Nephron (organoid): ENCODE measurements around the gene PLCL2.

Source experiments
- H3K27ac Mint-ChIP-seq, 3 experiments: 2 replicates each; pipeline ENCODE4 v1.8.0; 2020; ENCODE audit warnings: mixed read lengths in 3 of 3, mild to moderate bottlenecking in 2 of 3, moderate library complexity in 1 of 3
- H3K27me3 Mint-ChIP-seq: 2 replicates; pipeline ENCODE4 v1.8.0; 2021; ENCODE audit warnings: low read depth, mild to moderate bottlenecking, moderate library complexity, mixed read lengths
- H3K36me3 Mint-ChIP-seq: 2 replicates; pipeline ENCODE4 v1.8.0; 2020; ENCODE audit warnings: low read depth, mixed read lengths
- H3K4me1 Mint-ChIP-seq: 2 replicates; pipeline ENCODE4 v1.8.0; 2020; ENCODE audit warnings: mixed read lengths
- H3K4me3 Mint-ChIP-seq, 3 experiments: 2 replicates each; pipeline ENCODE4 v1.8.0; 2020; ENCODE audit warnings: mild to moderate bottlenecking in 3 of 3, mixed read lengths in 3 of 3, moderate library complexity in 2 of 3
- H3K9me3 Mint-ChIP-seq: 2 replicates; pipeline ENCODE4 v1.8.0; 2020; ENCODE audit warnings: mixed read lengths
- TF ChIP-seq, protein P1 (sequence below), 3 experiments: fragments of 200-600 bp; sonication (generic); IDR thresholded peaks; one replicate each; pipeline ENCODE4 v1.5.0; 2021; ENCODE audit warnings: antibody characterized with exemption in 3 of 3; ENCODE audit not compliant: unreplicated experiment in 3 of 3

Gene PLCL2

DNA sequence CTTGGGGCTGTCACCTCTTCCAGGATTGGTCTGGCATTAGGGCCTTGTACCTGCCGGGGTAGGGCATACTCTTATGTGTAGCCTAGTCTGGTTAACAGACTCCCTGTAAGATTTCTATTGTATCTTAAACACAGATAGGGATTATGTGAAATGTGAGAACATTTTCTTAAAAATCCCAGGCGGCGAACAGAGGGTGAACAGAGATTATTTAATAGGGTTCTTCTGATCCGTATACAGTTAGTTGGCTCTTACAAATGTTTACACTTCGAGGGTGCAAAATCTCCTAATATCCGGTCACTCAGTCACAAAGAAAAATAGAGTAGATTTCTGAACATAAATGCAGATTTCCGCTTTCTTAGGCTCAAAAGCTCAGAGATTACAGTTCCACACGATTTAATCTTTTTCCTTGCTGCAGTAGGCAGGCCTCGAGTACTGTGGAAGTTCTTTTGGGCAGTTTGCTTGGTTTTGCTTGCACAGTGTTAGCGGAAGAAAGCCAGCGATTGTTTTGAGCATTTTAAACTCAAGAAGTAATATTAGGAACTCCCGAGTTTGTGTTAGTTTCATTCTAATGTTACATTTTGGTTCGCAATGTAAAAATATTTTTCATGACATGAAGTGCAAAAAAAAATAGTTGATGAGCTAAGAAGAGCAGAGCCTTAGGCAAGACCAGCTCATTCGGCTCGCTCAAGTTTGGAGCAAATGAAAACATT is 993 bp downstream of the PLCL2 start:
- Mint-ChIP-seq H3K27me3 (peaks cover 12% of the 10 kb centered on the region), H3K27ac (peak overlapping the region; percentile 81 to 92 (median 88)), H3K36me3 (no peaks in the 10 kb centered on the region), H3K4me3 (peak overlapping the region; percentile 91 to 97 (median 93)), H3K4me1 (peaks cover 57% of the 10 kb centered on the region), H3K9me3 (no peaks in the 10 kb centered on the region)
- TF ChIP-seq, protein P1, sequence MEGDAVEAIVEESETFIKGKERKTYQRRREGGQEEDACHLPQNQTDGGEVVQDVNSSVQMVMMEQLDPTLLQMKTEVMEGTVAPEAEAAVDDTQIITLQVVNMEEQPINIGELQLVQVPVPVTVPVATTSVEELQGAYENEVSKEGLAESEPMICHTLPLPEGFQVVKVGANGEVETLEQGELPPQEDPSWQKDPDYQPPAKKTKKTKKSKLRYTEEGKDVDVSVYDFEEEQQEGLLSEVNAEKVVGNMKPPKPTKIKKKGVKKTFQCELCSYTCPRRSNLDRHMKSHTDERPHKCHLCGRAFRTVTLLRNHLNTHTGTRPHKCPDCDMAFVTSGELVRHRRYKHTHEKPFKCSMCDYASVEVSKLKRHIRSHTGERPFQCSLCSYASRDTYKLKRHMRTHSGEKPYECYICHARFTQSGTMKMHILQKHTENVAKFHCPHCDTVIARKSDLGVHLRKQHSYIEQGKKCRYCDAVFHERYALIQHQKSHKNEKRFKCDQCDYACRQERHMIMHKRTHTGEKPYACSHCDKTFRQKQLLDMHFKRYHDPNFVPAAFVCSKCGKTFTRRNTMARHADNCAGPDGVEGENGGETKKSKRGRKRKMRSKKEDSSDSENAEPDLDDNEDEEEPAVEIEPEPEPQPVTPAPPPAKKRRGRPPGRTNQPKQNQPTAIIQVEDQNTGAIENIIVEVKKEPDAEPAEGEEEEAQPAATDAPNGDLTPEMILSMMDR (IDR thresholded peaks at IDR 0.05; ENCODE audit: unreplicated experiment in 3 of 3), result no peak

DNA sequence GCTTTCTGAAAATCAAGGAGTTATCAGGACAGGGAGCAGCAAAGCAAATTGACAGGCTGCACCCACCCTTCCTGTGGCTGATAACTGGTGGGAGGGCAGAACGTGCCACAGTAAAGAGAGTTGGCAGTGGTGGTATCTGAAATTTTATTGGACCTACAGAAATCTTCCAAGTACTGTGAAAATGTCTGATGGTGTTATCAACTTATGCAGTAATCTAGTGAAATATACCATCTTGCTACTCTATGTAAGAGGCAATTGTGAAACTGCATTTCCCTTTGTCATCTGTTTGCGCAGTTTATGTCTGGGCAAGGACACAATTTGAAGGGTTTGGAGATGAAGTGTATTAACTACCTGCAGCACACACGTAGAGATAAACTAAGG is 1.5 kb downstream of the PLCL2 start:
- TF ChIP-seq, protein P1 (IDR thresholded peaks at IDR 0.05; ENCODE audit: unreplicated experiment in 3 of 3), result no peak
- Mint-ChIP-seq H3K36me3 (no peaks in the 10 kb centered on the region), H3K4me3 (peak overlapping the region; percentile 91 to 97 (median 93)), H3K9me3 (no peaks in the 10 kb centered on the region), H3K4me1 (peaks cover 55% of the 10 kb centered on the region), H3K27ac (peak overlapping the region; percentile 81 to 92 (median 88)), H3K27me3 (peaks cover 12% of the 10 kb centered on the region)

DNA sequence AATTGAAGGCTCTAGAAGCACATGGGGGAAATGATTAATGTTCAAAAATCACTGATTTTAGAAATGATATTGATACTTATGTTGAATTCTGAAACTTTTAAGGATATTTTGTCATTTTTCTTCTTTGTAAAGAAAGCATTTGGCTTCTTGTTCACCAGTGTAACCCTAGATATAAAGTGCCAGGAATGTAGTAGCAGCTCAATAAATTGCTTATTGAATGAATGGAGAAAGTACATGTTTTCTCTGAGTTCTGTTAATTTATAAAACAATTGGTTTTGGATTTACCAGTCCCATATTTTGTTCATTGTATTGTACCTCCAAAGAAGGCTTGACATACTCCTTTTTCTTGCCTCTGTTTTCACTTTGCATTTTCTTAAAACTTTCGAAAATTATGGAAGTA is 2.4 kb downstream of the PLCL2 start:
- Mint-ChIP-seq H3K4me1 (peaks cover 49% of the 10 kb centered on the region), H3K36me3 (no peaks in the 10 kb centered on the region), H3K9me3 (no peaks in the 10 kb centered on the region), H3K27ac (no peak overlapping the region), H3K27me3 (peaks cover 12% of the 10 kb centered on the region), H3K4me3 (peak overlapping the region; percentile 56 to 97 (median 91))
- TF ChIP-seq, protein P1 (IDR thresholded peaks at IDR 0.05; ENCODE audit: unreplicated experiment in 3 of 3), result no peak

DNA sequence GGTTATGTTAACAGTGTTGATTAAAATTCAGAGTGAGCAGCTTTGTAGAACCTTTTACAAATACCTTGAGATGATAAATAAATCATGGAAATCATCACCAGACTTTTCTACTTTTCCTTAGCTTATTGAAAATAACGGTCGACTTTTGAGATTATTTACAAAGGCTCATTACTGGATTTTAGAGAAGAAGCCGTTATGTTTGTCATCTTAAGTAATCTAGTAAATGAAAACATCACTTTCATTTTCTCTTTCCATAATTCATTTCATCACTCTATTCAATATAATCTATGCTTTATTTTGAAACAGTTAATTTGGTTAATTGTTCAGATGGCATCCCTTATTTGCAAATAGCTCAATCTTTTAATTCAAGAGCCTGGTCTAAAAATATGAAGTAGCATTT is 3.6 kb downstream of the PLCL2 start:
- peak overlapping the region in 1 of 3 experiments; percentile 46 for H3K4me3 Mint-ChIP-seq
- H3K9me3 Mint-ChIP-seq, result no peaks in the 10 kb centered on the region
- no peaks in the 10 kb centered on the region for H3K36me3 Mint-ChIP-seq
- H3K4me1 Mint-ChIP-seq, result peaks cover 40% of the 10 kb centered on the region
- H3K27ac Mint-ChIP-seq, result no peak overlapping the region
- peaks cover 12% of the 10 kb centered on the region for H3K27me3 Mint-ChIP-seq
- TF ChIP-seq, protein P1 (IDR thresholded peaks at IDR 0.05; ENCODE audit: unreplicated experiment in 3 of 3), result no peak

DNA sequence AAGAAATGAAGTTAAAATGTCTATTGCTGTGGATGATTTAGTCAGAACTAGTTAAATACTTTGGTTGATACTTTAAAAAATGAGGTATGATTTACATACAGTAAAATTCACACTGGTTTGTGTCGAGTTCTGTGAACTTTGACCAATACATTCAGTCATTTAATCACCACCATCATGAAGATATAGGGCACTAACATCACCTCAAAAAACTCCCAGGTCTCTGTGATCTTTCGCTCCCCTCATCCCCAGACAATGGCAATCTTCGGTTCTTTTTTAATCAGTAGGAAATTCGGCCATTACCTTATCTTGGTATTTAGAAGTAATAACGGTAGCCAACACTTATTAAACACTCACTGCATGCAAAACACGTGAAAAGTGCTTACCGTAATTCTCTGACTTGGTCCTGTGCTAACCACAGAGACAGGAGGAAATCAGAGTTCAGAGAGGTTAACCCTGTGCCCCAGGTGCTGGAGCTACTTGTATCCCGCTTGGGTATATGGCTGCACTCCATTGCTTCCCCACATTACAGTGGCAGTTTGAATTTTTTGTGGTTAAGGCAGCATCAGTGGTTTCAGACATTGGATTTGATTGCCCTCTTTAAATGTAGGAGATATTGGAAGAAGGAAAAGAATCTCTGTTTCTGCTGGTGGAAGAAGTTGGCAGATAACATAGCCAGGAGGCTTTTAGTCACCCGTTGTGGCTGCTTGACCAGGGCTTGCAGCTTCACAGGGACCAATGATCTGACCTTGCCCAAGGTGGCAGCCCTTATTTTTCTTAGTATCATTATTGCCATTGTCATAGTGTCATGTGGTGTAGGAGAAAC is 4.2 kb downstream of the PLCL2 start:
- H3K9me3 Mint-ChIP-seq, result no peaks in the 10 kb centered on the region
- H3K4me3 Mint-ChIP-seq, result no peak overlapping the region
- TF ChIP-seq, protein P1 (IDR thresholded peaks at IDR 0.05; ENCODE audit: unreplicated experiment in 3 of 3), result no peak
- peaks cover 40% of the 10 kb centered on the region for H3K4me1 Mint-ChIP-seq
- no peaks in the 10 kb centered on the region for H3K36me3 Mint-ChIP-seq
- no peak overlapping the region for H3K27ac Mint-ChIP-seq
- H3K27me3 Mint-ChIP-seq, result peaks cover 12% of the 10 kb centered on the region
